ENCODE data around the gene CD59.

DNA sequence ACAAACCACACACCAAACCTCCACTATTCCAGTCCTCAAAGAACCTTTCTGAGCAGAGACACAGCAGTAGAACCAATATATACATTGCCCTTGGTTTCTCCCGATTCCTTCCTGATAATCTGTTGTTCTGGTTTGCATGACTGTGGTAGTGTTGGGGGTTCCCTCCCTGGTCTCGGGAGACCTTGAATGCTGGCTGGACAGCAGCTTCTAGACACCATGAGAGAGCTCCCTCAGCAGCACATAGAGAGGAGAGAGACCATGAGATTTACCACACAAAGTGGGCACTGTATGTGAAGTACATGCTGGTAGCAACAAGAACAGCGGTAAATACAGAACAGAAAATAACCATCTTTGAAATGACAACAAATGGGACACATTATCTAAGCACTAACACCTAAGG is 38.2 kb downstream of the CD59 start:
- TF ChIP-seq, protein P1, sequence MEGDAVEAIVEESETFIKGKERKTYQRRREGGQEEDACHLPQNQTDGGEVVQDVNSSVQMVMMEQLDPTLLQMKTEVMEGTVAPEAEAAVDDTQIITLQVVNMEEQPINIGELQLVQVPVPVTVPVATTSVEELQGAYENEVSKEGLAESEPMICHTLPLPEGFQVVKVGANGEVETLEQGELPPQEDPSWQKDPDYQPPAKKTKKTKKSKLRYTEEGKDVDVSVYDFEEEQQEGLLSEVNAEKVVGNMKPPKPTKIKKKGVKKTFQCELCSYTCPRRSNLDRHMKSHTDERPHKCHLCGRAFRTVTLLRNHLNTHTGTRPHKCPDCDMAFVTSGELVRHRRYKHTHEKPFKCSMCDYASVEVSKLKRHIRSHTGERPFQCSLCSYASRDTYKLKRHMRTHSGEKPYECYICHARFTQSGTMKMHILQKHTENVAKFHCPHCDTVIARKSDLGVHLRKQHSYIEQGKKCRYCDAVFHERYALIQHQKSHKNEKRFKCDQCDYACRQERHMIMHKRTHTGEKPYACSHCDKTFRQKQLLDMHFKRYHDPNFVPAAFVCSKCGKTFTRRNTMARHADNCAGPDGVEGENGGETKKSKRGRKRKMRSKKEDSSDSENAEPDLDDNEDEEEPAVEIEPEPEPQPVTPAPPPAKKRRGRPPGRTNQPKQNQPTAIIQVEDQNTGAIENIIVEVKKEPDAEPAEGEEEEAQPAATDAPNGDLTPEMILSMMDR (conservative IDR thresholded peaks at IDR 0.05; ENCODE audit: low read depth, low read length), result no peak
- no peak for TF ChIP-seq EZH2 (IDR thresholded peaks at IDR 0.05; ENCODE audit: borderline replicate concordance, low read depth, low read length, poor library complexity, severe bottlenecking)
